Stimulated activated CD8-positive, alpha-beta memory T cell treated with anti-CD3 and anti-CD28 coated beads, Interleukin-7, amount 100 ng/mL, for 4 hours (primary cell): ENCODE data around the gene SHLD1.

Experiments used
- DNase-seq, 2 donors: peaks; one replicate each; pipeline ENCODE4 v3.0.0-alpha.2; 2020; ENCODE audit warnings: low read depth in 2 of 2

The SHLD1 gene

GRCh38 chr20:5888041-5888440 is 137.8 kb downstream of the SHLD1 start:
- no peak for DNase-seq

- DNase-seq, result no peak
Observed at GRCh38 chr20:5890773-5891441, 140.7 kb downstream of the SHLD1 start.

GRCh38 chr20:5893052-5893451 is 142.9 kb downstream of the SHLD1 start:
- DNase-seq, result no peak

- DNase-seq, result no peak
Observed at GRCh38 chr20:5893621-5894020, 143.4 kb downstream of the SHLD1 start.

GRCh38 chr20:5895626-5896025 is 145.4 kb downstream of the SHLD1 start:
- DNase-seq, result no peak

- no peak for DNase-seq
Observed at GRCh38 chr20:5899444-5899843, 149.2 kb downstream of the SHLD1 start.

GRCh38 chr20:5900908-5901307 is 150.7 kb downstream of the SHLD1 start:
- no peak for DNase-seq

- no peak for DNase-seq
Observed at GRCh38 chr20:5908981-5909380, 158.8 kb downstream of the SHLD1 start.

GRCh38 chr20:5910186-5910585 is 160.0 kb downstream of the SHLD1 start:
- no peak for DNase-seq

GRCh38 chr20:5913166-5913565 is 163.0 kb downstream of the SHLD1 start:
- DNase-seq, result no peak
